Measurements from ENCODE around the gene FGFR2. TPM values are rescaled to one million over a fixed set of nuclear protein-coding genes. Genes with fewer than 3 reads are reported as not detected.

Gene FGFR2
- total RNA-seq, 1 experiment from 2014 or later: 19.7 TPM

DNA sequence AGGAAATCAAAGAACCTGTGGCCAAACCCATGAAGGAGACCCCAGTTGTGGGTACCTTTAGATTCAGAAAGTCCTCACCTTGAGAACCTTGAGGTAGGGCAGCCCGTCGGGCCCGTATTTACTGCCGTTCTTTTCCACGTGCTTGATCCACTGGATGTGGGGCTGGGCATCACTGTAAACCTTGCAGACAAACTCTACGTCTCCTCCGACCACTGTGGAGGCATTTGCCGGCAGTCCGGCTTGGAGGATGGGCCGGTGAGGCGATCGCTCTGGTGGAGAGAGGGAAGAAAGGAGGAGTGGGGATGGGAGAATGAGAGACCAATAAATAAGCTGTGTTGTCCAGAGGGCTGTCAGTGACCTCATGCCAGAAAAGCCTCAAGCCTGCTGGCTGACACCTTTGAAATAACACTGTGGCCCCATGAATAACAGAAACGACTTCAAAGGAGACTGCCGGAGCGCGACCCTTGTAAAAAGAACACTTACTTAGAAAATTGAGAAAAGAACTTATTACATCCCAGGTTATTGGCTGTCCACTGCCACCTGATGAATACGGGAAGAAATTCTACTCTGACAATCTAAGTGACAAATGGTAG is 78.2 kb downstream of the FGFR2 start:
- Histone ChIP-seq H3K27me3 (ENCODE audit: insufficient read depth, low read length) (no peaks in the 10 kb centered on the region), H3K27ac (ENCODE audit: low read depth, low read length) (no peak overlapping the region), H3K36me3 (ENCODE audit: control insufficient read depth in 1 of 2, insufficient read depth in 2 of 2, low read length in 2 of 2) (no peaks in the 10 kb centered on the region), H4K20me1 (ENCODE audit: insufficient read depth) (no peaks in the 10 kb centered on the region), H3K4me3 (replicated peaks in 1 of 2; ENCODE audit: low read depth in 1 of 2, low read length in 2 of 2) (no peak overlapping the region), H3K4me2 (ENCODE audit: low read length) (no peak overlapping the region), H3K9me2 (ENCODE audit: insufficient read depth) (no peaks in the 10 kb centered on the region), H3K4me1 (ENCODE audit: control insufficient read depth in 1 of 2, insufficient read depth in 2 of 2, low read length in 2 of 2) (no peaks in the 10 kb centered on the region), H3K79me2 (ENCODE audit: insufficient read depth, low read length) (no peaks in the 10 kb centered on the region), H3K9me3 (ENCODE audit: control insufficient read depth in 1 of 2, insufficient read depth in 1 of 2, low read depth in 1 of 2, low read length in 2 of 2) (no peaks in the 10 kb centered on the region), H2AFZ (ENCODE audit: low read depth, low read length, poor library complexity, severe bottlenecking) (no peak overlapping the region), H3K9ac (ENCODE audit: low read length) (no peak overlapping the region)
- ChIA-PET CTCF (no interaction called here), RAD21 (ENCODE audit: low non-redundant PET in 1 of 2, low total read pairs in 2 of 2, uncharacterized antibody in 2 of 2, unreplicated experiment in 2 of 2) (no interaction called here), POLR2A (no interaction called here)
- intact Hi-C loops (cut with micrococcal nuclease): no loop called here
- no peak for DNase-seq (ENCODE audit: low read depth, low spot score)
- BruUV-seq (replicated peaks): no TSS peak
- TF ChIP-seq YY1 (IDR thresholded peaks at IDR 0.05; ENCODE audit: extremely low read depth, insufficient replicate concordance, low read depth, low read length): no peak
- no peak for TF ChIP-seq SRF (IDR thresholded peaks at IDR 0.05; ENCODE audit: low read depth)
- TF ChIP-seq ZNF274 (IDR thresholded peaks at IDR 0.05; ENCODE audit: low read depth, low read length): no peak
- no peak for TF ChIP-seq EGR1 (IDR thresholded peaks at IDR 0.05; ENCODE audit: low read depth)
- ATAC-seq: no peak

DNA sequence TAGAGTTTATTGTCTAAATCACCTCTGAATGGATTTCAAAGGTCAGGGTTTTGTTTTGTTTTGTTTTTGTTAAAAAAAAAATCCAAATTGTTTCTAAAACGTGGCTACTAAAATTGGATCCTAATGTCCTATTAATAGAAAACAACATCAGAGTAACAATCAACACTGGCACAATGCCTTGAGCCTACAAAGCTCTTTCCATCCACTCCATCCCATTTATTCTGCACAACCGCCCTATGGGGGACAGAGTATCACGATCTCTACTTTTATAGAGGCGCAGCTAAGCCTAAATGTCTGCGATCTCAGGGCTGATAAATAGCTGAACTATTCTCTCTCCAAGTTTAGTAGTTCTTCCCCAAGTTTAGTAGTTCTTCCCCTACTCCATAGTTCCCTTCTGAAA is 78.8 kb downstream of the FGFR2 start:
- intact Hi-C loops (cut with micrococcal nuclease): no loop called here
- POLR2A ChIA-PET: no interaction called here
- Histone ChIP-seq H3K79me2 (ENCODE audit: insufficient read depth, low read length) (no peaks in the 10 kb centered on the region), H3K27ac (ENCODE audit: low read depth, low read length) (no peak overlapping the region), H3K4me1 (ENCODE audit: control insufficient read depth in 1 of 2, insufficient read depth in 2 of 2, low read length in 2 of 2) (no peaks in the 10 kb centered on the region), H4K20me1 (ENCODE audit: insufficient read depth) (no peaks in the 10 kb centered on the region), H3K4me3 (replicated peaks in 1 of 2; ENCODE audit: low read depth in 1 of 2, low read length in 2 of 2) (no peak overlapping the region), H3K4me2 (ENCODE audit: low read length) (no peak overlapping the region), H2AFZ (ENCODE audit: low read depth, low read length, poor library complexity, severe bottlenecking) (no peak overlapping the region), H3K36me3 (ENCODE audit: control insufficient read depth in 1 of 2, insufficient read depth in 2 of 2, low read length in 2 of 2) (no peaks in the 10 kb centered on the region), H3K9me2 (ENCODE audit: insufficient read depth) (no peaks in the 10 kb centered on the region), H3K9ac (ENCODE audit: low read length) (no peak overlapping the region), H3K9me3 (ENCODE audit: control insufficient read depth in 1 of 2, insufficient read depth in 1 of 2, low read depth in 1 of 2, low read length in 2 of 2) (no peaks in the 10 kb centered on the region), H3K27me3 (ENCODE audit: insufficient read depth, low read length) (no peaks in the 10 kb centered on the region)
- no peak for DNase-seq (ENCODE audit: low read depth, low spot score)
- RAD21 ChIA-PET (ENCODE audit: low non-redundant PET in 1 of 2, low total read pairs in 2 of 2, uncharacterized antibody in 2 of 2, unreplicated experiment in 2 of 2): no interaction called here
- BruUV-seq (replicated peaks): no TSS peak
- no peak for ATAC-seq
- CTCF ChIA-PET: no interaction called here
- TF ChIP-seq, protein P1, sequence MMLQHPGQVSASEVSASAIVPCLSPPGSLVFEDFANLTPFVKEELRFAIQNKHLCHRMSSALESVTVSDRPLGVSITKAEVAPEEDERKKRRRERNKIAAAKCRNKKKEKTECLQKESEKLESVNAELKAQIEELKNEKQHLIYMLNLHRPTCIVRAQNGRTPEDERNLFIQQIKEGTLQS (IDR thresholded peaks at IDR 0.05): no peak
- no peak for TF ChIP-seq CBX3 (IDR thresholded peaks at IDR 0.05; ENCODE audit: low read depth)
- TF ChIP-seq SP1 (IDR thresholded peaks at IDR 0.05; ENCODE audit: low read depth): no peak
- no peak for TF ChIP-seq ELF1 (IDR thresholded peaks at IDR 0.05; ENCODE audit: borderline replicate concordance, low read depth)
- no peak for TF ChIP-seq ZNF274 (IDR thresholded peaks at IDR 0.05; ENCODE audit: low read depth, low read length)
- TF ChIP-seq EZH2 (IDR thresholded peaks at IDR 0.05): no peak
- no peak for TF ChIP-seq RAD21 (IDR thresholded peaks at IDR 0.05; ENCODE audit: low read depth)
- no peak for TF ChIP-seq FOSL1 (IDR thresholded peaks at IDR 0.05; ENCODE audit: low read depth)
- TF ChIP-seq, protein P2, sequence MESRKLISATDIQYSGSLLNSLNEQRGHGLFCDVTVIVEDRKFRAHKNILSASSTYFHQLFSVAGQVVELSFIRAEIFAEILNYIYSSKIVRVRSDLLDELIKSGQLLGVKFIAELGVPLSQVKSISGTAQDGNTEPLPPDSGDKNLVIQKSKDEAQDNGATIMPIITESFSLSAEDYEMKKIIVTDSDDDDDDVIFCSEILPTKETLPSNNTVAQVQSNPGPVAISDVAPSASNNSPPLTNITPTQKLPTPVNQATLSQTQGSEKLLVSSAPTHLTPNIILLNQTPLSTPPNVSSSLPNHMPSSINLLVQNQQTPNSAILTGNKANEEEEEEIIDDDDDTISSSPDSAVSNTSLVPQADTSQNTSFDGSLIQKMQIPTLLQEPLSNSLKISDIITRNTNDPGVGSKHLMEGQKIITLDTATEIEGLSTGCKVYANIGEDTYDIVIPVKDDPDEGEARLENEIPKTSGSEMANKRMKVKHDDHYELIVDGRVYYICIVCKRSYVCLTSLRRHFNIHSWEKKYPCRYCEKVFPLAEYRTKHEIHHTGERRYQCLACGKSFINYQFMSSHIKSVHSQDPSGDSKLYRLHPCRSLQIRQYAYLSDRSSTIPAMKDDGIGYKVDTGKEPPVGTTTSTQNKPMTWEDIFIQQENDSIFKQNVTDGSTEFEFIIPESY (IDR thresholded peaks at IDR 0.05; ENCODE audit: extremely low read depth, insufficient replicate concordance, low read length): no peak
- TF ChIP-seq, protein P3, sequence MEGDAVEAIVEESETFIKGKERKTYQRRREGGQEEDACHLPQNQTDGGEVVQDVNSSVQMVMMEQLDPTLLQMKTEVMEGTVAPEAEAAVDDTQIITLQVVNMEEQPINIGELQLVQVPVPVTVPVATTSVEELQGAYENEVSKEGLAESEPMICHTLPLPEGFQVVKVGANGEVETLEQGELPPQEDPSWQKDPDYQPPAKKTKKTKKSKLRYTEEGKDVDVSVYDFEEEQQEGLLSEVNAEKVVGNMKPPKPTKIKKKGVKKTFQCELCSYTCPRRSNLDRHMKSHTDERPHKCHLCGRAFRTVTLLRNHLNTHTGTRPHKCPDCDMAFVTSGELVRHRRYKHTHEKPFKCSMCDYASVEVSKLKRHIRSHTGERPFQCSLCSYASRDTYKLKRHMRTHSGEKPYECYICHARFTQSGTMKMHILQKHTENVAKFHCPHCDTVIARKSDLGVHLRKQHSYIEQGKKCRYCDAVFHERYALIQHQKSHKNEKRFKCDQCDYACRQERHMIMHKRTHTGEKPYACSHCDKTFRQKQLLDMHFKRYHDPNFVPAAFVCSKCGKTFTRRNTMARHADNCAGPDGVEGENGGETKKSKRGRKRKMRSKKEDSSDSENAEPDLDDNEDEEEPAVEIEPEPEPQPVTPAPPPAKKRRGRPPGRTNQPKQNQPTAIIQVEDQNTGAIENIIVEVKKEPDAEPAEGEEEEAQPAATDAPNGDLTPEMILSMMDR (IDR thresholded peaks at IDR 0.05 in 2 of 3, conservative IDR thresholded peaks at IDR 0.05 in 1 of 3; ENCODE audit: borderline replicate concordance in 1 of 3, insufficient read depth in 1 of 3, low read depth in 2 of 3, low read length in 2 of 3): no peak
- TF ChIP-seq POLR2AphosphoS5 (IDR thresholded peaks at IDR 0.05; ENCODE audit: low read depth, low read length): no peak
- TF ChIP-seq POLR2A (IDR thresholded peaks at IDR 0.05; ENCODE audit: borderline replicate concordance, extremely low read depth, insufficient read depth, insufficient read length): no peak
